HG02588 (cell line): ENCODE data around the gene GRIA2.
"Not testable (repeated sequence)": the region's sequence is repeated elsewhere in the genome, so short reads cannot be mapped to it uniquely, and the experiment has no call there.

Experiments used
- ATAC-seq: cut with Tn5 transposase; IDR thresholded peaks from one replicate; pipeline ENCODE4 v1.9.1; 2021; ENCODE audit warnings: mild to moderate bottlenecking, moderate library complexity; ENCODE audit not compliant: unreplicated experiment

The GRIA2 gene

GRCh38 chr4:157220371-157220881, at the start of gene GRIA2:
Gene GRIA2, plus strand, starts transcription at chr4:157220728. Its CDS starts 315 bp downstream, at chr4:157221043.
- ATAC-seq: no peak

GRCh38 chr4:157172011-157172410, 48.5 kb upstream of the GRIA2 start:
- no peak for ATAC-seq

GRCh38 chr4:157180268-157180667, 40.3 kb upstream of the GRIA2 start:
- not testable (repeated sequence) for ATAC-seq

GRCh38 chr4:157184300-157184699, 36.2 kb upstream of the GRIA2 start:
- ATAC-seq: no peak

- ATAC-seq: no peak
These were observed 35.2 kb upstream of the GRIA2 start for GRCh38 chr4:157185363-157185762.

- no peak for ATAC-seq
These were observed 25.2 kb upstream of the GRIA2 start for GRCh38 chr4:157195374-157195773.

GRCh38 chr4:157196046-157196445, 24.5 kb upstream of the GRIA2 start:
- no peak for ATAC-seq

- no peak for ATAC-seq
These were observed 15.8 kb upstream of the GRIA2 start for GRCh38 chr4:157204634-157205244.

GRCh38 chr4:157217708-157218107, 2.8 kb upstream of the GRIA2 start:
- no peak for ATAC-seq

- ATAC-seq: no peak
These were observed 687 bp upstream of the GRIA2 start for GRCh38 chr4:157219711-157220370.

- no peak for ATAC-seq
These were observed 932 bp downstream of the GRIA2 start for GRCh38 chr4:157221426-157221894.

- ATAC-seq: no peak
These were observed 1.6 kb downstream of the GRIA2 start for GRCh38 chr4:157221895-157222770.

- ATAC-seq: no peak
These were observed 2.2 kb downstream of the GRIA2 start for GRCh38 chr4:157222771-157223160.

- ATAC-seq: no peak
These were observed 2.9 kb downstream of the GRIA2 start for GRCh38 chr4:157223456-157223855.

- ATAC-seq: no peak
These were observed 4.6 kb downstream of the GRIA2 start for GRCh38 chr4:157225096-157225495.

GRCh38 chr4:157226035-157226434, 5.5 kb downstream of the GRIA2 start:
- ATAC-seq: no peak

GRCh38 chr4:157226601-157227000, 6.1 kb downstream of the GRIA2 start:
- no peak for ATAC-seq

GRCh38 chr4:157231525-157231924, 11.0 kb downstream of the GRIA2 start:
- no peak for ATAC-seq

- no peak for ATAC-seq
These were observed 22.3 kb downstream of the GRIA2 start for GRCh38 chr4:157242871-157243270.

- ATAC-seq: no peak
These were observed 23.8 kb downstream of the GRIA2 start for GRCh38 chr4:157244348-157244747.

GRCh38 chr4:157245351-157245750, 24.8 kb downstream of the GRIA2 start:
- ATAC-seq: no peak
